ENCODE results near the gene S100A10.

- TF ChIP-seq CTCF (IDR thresholded peaks at IDR 0.05), result no peak
- TF ChIP-seq POLR2A (IDR thresholded peaks at IDR 0.05), result no peak
Observed at GRCh38 chr1:151970626-151971025, 23.0 kb downstream of the S100A10 start.

Measured in lower leg skin (tissue), 3 donors.